GM21423 (cell line): ENCODE measurements around the gene MBD2.
"Not testable (repeated sequence)": the region's sequence is repeated elsewhere in the genome, so short reads cannot be mapped to it uniquely, and the experiment has no call there.

Experiments
- ATAC-seq: cut with Tn5 transposase; IDR thresholded peaks from one replicate; pipeline ENCODE4 v1.9.1; 2021; ENCODE audit warnings: mild to moderate bottlenecking, moderate library complexity; ENCODE audit not compliant: unreplicated experiment

The MBD2 gene, protein sequence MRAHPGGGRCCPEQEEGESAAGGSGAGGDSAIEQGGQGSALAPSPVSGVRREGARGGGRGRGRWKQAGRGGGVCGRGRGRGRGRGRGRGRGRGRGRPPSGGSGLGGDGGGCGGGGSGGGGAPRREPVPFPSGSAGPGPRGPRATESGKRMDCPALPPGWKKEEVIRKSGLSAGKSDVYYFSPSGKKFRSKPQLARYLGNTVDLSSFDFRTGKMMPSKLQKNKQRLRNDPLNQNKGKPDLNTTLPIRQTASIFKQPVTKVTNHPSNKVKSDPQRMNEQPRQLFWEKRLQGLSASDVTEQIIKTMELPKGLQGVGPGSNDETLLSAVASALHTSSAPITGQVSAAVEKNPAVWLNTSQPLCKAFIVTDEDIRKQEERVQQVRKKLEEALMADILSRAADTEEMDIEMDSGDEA

GRCh38 chr18:54224379-54225014 is at the start of gene MBD2:
Gene MBD2, minus strand, starts transcription at chr18:54224669. Its CDS starts 110 bp downstream, at chr18:54224559.
- ATAC-seq: peak; percentile 86

- peak; percentile 44 for ATAC-seq
Measured at GRCh38 chr18:54269893-54270844, 45.7 kb upstream of the MBD2 start.

DNA sequence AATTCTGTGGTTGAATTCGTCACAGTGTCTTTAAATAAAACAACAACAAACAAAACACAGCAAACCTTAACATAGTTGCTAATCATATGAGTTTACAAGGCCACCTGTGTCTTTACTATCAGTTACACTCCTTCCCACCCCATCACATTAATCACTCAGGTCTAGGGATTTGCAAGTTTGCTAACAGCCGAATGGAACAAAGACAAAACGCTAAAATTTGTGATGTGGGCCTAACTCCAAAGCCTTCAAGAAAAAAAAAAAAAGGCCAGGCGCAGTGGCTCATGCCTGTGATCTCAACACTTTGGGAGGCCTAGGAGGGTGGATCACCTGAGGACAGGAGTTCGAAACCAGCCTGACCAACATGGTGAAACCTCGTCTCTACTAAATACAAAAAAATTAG is 44.3 kb upstream of the MBD2 start:
- ATAC-seq: no peak

GRCh38 chr18:54267701-54268100 is 43.2 kb upstream of the MBD2 start:
- ATAC-seq: no peak

DNA sequence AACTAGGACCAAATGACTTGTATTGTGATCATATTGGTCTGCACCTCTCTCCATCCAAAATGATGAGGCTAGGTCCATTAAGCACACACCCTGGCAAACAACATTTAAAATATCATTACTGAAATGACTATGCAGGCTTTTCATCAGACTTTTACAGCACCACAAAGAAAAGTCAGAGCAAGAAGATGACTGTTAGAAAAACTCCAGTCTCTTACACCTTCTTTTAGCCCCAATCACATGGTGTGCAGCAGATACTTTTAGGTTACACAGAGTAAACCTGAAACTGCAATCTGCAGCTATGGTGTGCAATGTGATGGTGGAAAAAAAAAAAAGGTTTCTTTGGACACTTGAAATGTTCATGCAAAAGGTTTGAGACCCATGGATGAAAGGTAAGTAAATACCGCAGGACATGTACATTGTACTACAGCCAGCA is 39.5 kb upstream of the MBD2 start:
- ATAC-seq: peak; percentile 75

GRCh38 chr18:54261894-54262293 is 37.4 kb upstream of the MBD2 start:
- ATAC-seq: peak; percentile 73

DNA sequence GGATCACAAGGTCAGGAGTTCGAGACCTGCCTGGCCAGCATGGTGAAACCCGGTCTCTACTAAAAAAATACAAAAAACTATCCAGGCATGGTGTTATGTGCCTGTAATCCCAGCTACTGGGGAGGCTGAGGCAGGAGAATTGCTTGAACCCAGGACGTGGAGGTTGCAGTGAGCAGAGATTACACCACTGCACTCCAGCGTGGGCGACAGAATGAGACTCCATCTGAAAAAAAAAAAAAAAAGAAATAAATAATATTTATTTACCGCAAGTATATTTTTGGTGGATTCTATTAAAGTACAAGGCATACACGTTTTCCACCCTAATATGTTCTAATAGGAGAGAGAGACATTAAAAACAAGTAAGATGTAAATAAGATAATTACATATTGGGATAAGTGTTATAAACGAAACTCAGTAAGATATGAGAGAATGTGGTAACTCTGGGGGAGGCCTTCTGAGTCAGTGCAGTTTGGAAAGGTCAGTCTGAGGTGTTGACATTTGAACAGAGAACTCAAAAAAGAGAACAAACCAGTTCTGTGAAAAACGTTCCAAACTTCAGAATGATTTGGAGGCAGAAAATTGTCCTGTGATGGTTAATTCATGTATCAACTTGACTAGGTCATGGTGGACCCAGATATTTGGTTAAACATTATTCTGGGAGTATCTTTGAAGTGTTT is 36.1 kb upstream of the MBD2 start:
- peak; percentile 31 for ATAC-seq

DNA sequence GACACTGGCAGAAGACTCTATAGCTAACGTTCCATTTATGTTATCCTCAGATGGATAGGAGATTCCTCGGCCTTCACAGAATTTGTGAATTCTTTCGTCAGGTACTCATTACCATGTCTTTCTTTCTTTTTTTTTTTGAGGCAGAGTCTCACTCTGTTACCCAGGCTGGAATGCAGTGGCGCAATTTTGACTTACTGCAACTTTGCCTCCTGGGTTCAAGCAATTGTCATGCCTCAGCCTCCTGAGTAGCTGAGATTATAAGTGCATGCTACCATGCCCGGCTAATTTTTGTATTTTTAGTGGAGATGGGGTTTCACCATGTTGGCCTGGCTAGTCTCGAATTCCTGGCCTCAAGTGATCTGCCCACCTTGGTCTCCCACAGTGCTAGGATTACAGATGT is 33.3 kb upstream of the MBD2 start:
- not testable (repeated sequence) for ATAC-seq

- no peak for ATAC-seq
Measured at GRCh38 chr18:54257015-54257414, 32.5 kb upstream of the MBD2 start.

- ATAC-seq: no peak
Measured at GRCh38 chr18:54255141-54255540, 30.7 kb upstream of the MBD2 start.

- ATAC-seq: no peak
Measured at GRCh38 chr18:54254265-54254758, 29.8 kb upstream of the MBD2 start.

GRCh38 chr18:54251606-54252390 is 27.3 kb upstream of the MBD2 start:
- no peak for ATAC-seq

DNA sequence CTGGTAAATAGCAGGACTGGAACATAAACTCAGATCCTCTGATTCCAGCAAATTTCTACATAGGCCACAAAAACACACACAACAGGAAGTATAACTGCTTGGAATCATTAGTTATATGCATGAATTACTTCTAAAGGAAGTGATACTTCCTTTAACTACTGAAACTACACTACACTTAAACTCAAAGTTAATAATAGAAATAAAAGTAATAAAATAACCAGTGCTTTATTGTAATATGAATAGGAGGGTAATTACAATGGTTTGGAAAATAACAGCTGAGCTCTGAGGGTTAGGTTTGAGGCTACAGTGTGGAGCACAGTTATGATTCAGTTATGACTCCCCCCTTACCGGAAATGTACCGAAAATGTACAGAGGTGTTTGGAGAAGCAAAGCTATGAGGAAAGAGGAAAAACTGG is 26.4 kb upstream of the MBD2 start:
- ATAC-seq: peak; percentile 82

GRCh38 chr18:54247511-54248175 is 23.2 kb upstream of the MBD2 start:
- no peak for ATAC-seq

GRCh38 chr18:54242327-54242726 is 17.9 kb upstream of the MBD2 start:
- ATAC-seq: no peak

DNA sequence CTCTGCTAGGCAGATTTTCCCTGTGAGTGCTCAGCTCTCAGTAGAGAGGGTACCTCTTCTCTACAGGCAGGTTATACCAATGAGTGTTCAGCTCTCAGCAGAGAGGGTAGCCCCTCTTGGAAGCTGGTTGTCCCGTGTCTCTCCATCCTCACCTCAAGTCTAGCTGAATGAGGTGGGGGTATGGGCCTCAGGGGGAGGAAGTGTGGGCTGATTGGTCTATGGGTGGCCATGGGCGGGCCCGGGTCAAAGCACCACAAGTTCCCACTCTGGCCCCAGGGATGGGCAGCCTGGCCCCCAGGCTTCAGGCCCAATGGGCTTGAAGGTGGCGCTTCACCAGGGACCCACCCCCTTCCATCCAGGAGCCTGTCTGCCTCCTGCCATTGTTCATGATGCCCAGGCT is 17.0 kb upstream of the MBD2 start:
- no peak for ATAC-seq

DNA sequence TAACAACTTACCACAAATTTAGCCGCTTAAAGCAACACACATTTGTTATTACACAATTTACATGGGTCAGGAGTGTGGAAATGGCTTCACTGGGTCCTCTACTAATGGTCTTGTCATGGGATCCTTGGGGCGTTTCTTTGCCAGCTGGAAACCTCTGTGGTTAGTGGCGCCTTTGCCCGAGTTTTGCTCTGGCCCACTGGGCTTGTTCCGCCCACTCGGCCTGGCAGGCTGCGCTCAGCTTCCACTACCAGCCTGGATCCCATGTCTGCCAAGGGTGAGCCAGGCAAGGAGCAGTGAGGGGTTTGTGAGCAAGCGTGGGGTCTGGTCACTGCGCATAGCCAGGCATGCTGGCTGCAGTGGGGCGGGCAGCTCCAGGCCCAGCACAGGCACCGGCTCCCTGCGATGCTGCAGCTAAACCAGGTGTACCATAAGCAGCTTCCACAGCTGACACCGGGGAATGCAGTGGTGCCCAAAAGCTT is 16.2 kb upstream of the MBD2 start:
- ATAC-seq: no peak

DNA sequence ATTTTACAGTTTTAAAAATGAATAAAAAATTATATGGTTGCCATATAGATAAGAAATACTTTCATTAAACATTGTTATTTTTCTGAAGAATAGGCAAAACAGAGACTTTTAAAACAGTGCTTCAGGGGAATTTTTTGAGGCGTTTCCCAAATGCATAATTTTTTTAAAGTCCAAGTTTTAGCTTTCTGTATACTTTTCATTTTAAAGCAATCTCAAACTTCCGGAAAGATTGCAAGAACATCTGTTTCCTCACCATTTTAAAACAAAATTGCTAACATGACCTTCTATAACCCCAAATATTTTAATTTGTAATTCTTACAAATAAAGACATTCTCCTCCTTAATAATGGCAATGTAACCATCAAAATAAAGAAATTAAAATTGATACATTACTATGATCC is 15.1 kb upstream of the MBD2 start:
- no peak for ATAC-seq

DNA sequence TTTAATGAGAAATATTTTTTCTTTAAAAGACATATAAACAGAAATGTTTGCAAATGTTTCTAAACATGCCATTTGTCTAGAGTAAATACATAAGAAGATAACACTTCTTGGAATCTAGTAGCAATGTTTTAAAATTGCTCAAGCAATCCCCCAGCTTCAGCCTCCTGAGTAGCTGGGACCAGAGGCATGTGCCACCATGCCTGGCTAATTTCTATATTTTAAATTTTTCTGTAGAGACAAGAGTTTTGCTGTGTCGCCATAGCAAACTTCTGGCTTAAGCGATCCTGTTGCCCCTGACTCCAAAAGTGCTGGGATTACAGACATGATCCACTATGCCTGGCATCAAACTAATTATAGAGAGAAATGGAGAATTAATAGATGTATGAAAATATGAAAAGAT is 14.6 kb upstream of the MBD2 start:
- no peak for ATAC-seq
